Measurements from ENCODE around the gene LRRC15. TPM values are rescaled to one million over a fixed set of nuclear protein-coding genes. Genes with fewer than 3 reads are reported as not detected.

The LRRC15 gene
- total RNA-seq, 4 donors from 2014 or later, result 0.14 to 0.32 TPM; not detected in 2

DNA sequence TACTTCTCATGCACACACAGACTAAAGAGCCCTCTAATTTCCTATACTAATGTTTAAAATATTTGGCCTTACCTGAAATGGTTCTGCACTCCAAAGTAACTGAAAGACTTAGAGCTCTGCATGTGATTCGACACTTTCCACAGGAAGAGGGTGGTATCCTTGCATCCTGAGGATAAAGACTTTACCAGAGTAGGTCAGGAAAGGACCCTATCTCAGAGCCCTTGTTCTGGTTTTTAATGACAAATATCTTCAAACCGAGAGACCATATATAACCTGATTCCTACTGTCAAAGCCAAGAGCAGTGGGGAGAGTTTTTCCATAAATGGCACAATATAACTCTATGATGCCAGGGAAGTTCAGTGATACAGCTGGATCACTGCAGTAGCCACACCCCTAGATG, 29.6 kb upstream of the LRRC15 start, which contains the start of gene GP5:
TSS of gene GP5 (minus strand) at position 101 of the 400 bp plus-strand sequence. CDS start 984 bp downstream, outside the sequence.
- intact Hi-C loops (cut with DNase I; ENCODE audit: low total_unique reads) (no loop called here), in situ Hi-C loops (cut with MboI; ENCODE audit: low pct_ligation_motif_present in 1 of 4, low pct_unique_long_range_greater_than_20kb in 1 of 4, low sequenced_read_pairs in 3 of 4) (loop anchor here in 1 of 4 donors (5.0 kb wide), 1 partner anchor 62 kb away; no protein-coding TSS in a partner anchor)
- peaks cover 0 to 30% (median 13%) of the 10 kb centered on the region in 4 donors for H3K4me1 ChIP-seq
- WGBS, 2 donors (ENCODE audit: low coverage in 1 of 2), result 69% methylated on average over 2 of the region's 2 CpGs; no CpG with 5 or more reads in 1 of the 2 donors
- H3K27ac ChIP-seq, result no peak within 1 kb of the TSS
- H3K36me3 ChIP-seq, result no peaks in the 10 kb centered on the region
- DNase-seq, result no peak
- peak within 1 kb of the TSS in 1 of 4 donors; percentile 35 for H3K4me3 ChIP-seq
- H3K27me3 ChIP-seq, result peaks cover 20% of the 10 kb centered on the region
- TF ChIP-seq POLR2A (IDR thresholded peaks at IDR 0.05) (no peak), EP300 (IDR thresholded peaks at IDR 0.05; ENCODE audit: low read depth) (no peak), POLR2AphosphoS5 (IDR thresholded peaks at IDR 0.05) (no peak)
- TF ChIP-seq, protein P1, sequence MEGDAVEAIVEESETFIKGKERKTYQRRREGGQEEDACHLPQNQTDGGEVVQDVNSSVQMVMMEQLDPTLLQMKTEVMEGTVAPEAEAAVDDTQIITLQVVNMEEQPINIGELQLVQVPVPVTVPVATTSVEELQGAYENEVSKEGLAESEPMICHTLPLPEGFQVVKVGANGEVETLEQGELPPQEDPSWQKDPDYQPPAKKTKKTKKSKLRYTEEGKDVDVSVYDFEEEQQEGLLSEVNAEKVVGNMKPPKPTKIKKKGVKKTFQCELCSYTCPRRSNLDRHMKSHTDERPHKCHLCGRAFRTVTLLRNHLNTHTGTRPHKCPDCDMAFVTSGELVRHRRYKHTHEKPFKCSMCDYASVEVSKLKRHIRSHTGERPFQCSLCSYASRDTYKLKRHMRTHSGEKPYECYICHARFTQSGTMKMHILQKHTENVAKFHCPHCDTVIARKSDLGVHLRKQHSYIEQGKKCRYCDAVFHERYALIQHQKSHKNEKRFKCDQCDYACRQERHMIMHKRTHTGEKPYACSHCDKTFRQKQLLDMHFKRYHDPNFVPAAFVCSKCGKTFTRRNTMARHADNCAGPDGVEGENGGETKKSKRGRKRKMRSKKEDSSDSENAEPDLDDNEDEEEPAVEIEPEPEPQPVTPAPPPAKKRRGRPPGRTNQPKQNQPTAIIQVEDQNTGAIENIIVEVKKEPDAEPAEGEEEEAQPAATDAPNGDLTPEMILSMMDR (IDR thresholded peaks at IDR 0.05), result no peak
- H3K9me3 ChIP-seq, result no peaks in the 10 kb centered on the region

DNA sequence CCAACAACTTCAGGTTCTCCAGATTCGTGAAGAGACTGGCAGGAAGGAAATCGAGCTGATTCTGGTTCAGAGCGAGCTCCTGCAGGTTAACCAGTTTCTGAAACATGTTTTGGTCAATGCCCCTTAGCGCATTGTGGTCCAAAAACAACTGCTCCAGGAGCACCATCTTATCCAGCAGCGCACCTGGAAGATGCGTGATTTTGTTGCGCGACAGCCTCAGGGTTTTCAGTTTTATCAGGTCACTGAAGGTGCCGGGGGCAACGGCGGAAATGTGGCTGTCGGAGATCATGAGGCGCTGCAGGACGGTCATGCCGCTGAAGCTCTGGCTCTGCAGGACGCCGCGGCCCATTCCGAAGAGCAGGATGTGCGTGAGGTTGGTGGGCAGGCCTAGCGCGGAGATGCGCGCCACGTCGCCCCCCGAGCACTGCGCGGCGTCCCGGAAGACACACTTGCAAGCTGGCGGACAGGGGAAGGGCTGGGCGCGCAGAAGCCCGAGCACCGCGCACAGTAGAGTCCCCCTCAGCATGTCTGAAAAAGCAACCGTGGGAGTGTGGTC, 28.3 kb upstream of the LRRC15 start:
- Histone ChIP-seq H3K4me1 (peaks cover 0 to 31% (median 13%) of the 10 kb centered on the region in 4 donors), H3K4me3 (peak overlapping the region in 1 of 4 donors; percentile 35), H3K9me3 (no peaks in the 10 kb centered on the region), H3K36me3 (no peaks in the 10 kb centered on the region), H3K27ac (no peak overlapping the region), H3K27me3 (peaks cover 20% of the 10 kb centered on the region)
- TF ChIP-seq POLR2AphosphoS5 (IDR thresholded peaks at IDR 0.05) (no peak), POLR2A (IDR thresholded peaks at IDR 0.05) (no peak), EP300 (IDR thresholded peaks at IDR 0.05; ENCODE audit: low read depth) (no peak)
- TF ChIP-seq, protein P1 (IDR thresholded peaks at IDR 0.05), result no peak
- 37 to 76% methylated on average over 3 to 36 of the region's 38 CpGs for WGBS, 2 donors (ENCODE audit: low coverage in 1 of 2)
- in situ Hi-C loops (cut with MboI; ENCODE audit: low pct_ligation_motif_present in 1 of 4, low pct_unique_long_range_greater_than_20kb in 1 of 4, low sequenced_read_pairs in 3 of 4) (loop anchor here in 1 of 4 donors (5.0 kb wide), 1 partner anchor 61 kb away; no protein-coding TSS in a partner anchor), intact Hi-C loops (cut with DNase I; ENCODE audit: low total_unique reads) (no loop called here)
- no peak for DNase-seq

DNA sequence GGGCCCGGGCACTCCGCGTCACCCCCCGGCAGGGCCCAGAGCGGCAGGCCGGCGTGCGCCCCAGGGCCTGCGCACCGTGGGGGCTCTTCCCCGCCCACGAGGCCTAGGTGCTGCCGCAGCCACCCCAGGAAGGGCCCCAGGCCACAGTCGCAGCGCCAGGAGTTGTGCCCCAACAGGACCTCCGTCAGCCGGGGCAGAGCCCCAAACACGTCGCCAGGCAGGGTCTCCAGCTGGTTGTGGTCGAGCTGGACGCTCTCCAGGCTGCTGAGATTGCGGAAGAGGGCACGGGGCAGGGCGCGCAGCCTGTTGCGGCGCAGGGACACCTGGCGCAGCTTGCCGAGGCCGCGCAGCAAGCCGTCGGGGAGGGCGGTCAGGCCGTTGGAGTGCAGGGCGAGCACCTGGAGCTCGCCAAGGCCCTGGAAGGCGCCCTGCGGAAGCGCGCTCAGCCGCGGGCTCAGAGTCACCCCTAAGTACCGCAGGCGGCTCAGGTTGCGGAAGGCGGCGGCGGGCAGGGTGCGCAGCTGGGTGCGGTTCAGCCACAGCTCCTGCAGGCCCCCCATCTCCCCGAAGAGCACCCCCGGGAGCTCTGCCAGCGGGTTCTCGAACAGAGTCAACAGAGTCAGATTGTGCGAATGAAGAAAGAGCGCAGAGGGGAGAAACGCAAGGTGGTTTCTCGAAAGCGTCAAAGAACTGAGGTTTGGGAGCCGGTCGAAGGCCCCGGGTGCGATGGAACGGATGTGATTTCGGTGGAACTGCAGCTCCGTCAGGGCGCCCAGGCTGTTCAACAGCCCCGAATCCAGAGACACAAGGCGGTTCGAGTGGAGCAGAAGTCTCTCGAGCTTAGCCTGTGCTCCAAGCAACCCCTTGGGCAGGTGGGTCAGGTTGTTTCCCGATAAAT, 27.6 kb upstream of the LRRC15 start:
- WGBS, 2 donors (ENCODE audit: low coverage in 1 of 2), result 45% methylated on average over 72 of the region's 73 CpGs; no CpG with 5 or more reads in 1 of the 2 donors
- TF ChIP-seq POLR2AphosphoS5 (IDR thresholded peaks at IDR 0.05) (no peak), POLR2A (IDR thresholded peaks at IDR 0.05) (no peak), EP300 (IDR thresholded peaks at IDR 0.05; ENCODE audit: low read depth) (no peak)
- TF ChIP-seq, protein P1 (IDR thresholded peaks at IDR 0.05), result no peak
- in situ Hi-C loops (cut with MboI; ENCODE audit: low pct_ligation_motif_present in 1 of 4, low pct_unique_long_range_greater_than_20kb in 1 of 4, low sequenced_read_pairs in 3 of 4), result loop anchor here in 1 of 4 donors (5.0 kb wide), 1 partner anchor 60 kb away; no protein-coding TSS in a partner anchor
- DNase-seq, result no peak
- Histone ChIP-seq H3K4me3 (peak overlapping the region in 2 of 4 donors; percentile 10 to 24), H3K36me3 (no peaks in the 10 kb centered on the region), H3K9me3 (no peaks in the 10 kb centered on the region), H3K4me1 (peaks cover 0 to 34% (median 13%) of the 10 kb centered on the region in 4 donors), H3K27me3 (peaks cover 20% of the 10 kb centered on the region), H3K27ac (peak overlapping the region; percentile 32 to 68 (median 50))
- intact Hi-C loops (cut with DNase I; ENCODE audit: low total_unique reads), result no loop called here

DNA sequence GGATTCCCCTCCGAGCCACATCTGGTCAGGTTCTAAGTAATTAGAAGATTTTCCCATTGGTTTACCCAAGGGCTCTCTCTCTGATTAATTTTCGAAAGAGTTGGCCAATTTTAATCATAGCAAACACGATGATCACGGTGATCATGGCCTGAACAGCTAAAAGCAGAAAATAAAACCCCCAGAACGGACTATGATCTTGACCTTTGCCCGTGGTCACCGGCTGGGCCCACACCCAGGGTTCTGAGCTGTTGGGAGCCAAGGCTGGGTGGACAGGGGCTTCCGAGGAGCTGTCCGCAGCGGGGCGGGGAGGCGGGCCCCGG, 27.0 kb upstream of the LRRC15 start:
- peak overlapping the region; percentile 32 to 68 (median 50) for H3K27ac ChIP-seq
- no peaks in the 10 kb centered on the region for H3K9me3 ChIP-seq
- TF ChIP-seq, protein P1 (IDR thresholded peaks at IDR 0.05), result no peak
- TF ChIP-seq POLR2AphosphoS5 (IDR thresholded peaks at IDR 0.05), result no peak
- no peak for TF ChIP-seq POLR2A (IDR thresholded peaks at IDR 0.05)
- no peak for TF ChIP-seq EP300 (IDR thresholded peaks at IDR 0.05; ENCODE audit: low read depth)
- DNase-seq, result no peak
- peak overlapping the region in 2 of 4 donors; percentile 10 to 24 for H3K4me3 ChIP-seq
- no peaks in the 10 kb centered on the region for H3K36me3 ChIP-seq
- H3K4me1 ChIP-seq, result peaks cover 0 to 34% (median 13%) of the 10 kb centered on the region in 4 donors
- in situ Hi-C loops (cut with MboI; ENCODE audit: low pct_ligation_motif_present in 1 of 4, low pct_unique_long_range_greater_than_20kb in 1 of 4, low sequenced_read_pairs in 3 of 4), result loop anchor here in 1 of 4 donors (5.0 kb wide), 1 partner anchor 59 kb away; no protein-coding TSS in a partner anchor
- intact Hi-C loops (cut with DNase I; ENCODE audit: low total_unique reads), result no loop called here
- H3K27me3 ChIP-seq, result peaks cover 20% of the 10 kb centered on the region
- 28 to 63% methylated on average over 4 to 13 of the region's 13 CpGs for WGBS, 2 donors (ENCODE audit: low coverage in 1 of 2)

Measured in transverse colon (tissue), 4 donors.